Heart left ventricle (tissue), 16 donors: ENCODE measurements around the gene CERKL. TPM values are rescaled to one million over a fixed set of nuclear protein-coding genes. Genes with fewer than 3 reads are reported as not detected.

ENCODE experiments used
- ATAC-seq, 4 donors: fragments of 200-7000 bp; cut with Tn5 transposase; one replicate each; pipeline ENCODE4 v1.9.1; 2020 to 2022; ENCODE audit warnings: moderate library complexity in 4 of 4, mild to moderate bottlenecking in 3 of 4, moderate number of reproducible peaks in 1 of 4
- DNase-seq, 5 donors: peaks; one replicate each; pipeline ENCODE4 v3.0.0-alpha.2; 2020
- H3K27ac ChIP-seq, 12 donors: fragments of 200-600 bp; sonication (generic) in 4 of 12; one replicate each; pipeline versions ENCODE4 v1.5.0 to v1.8.0; 2016 to 2022; ENCODE audit warnings: mild to moderate bottlenecking in 2 of 12
- H3K27me3 ChIP-seq, 9 donors: fragments of 200-600 bp; sonication (generic) in 2 of 9; one replicate each; pipeline versions ENCODE4 v1.5.1 to v1.8.0; 2016 to 2022; ENCODE audit warnings: mild to moderate bottlenecking in 3 of 9
- H3K36me3 ChIP-seq, 9 donors: fragments of 200-600 bp; sonication (generic) in 2 of 9; one replicate each; pipeline versions ENCODE4 v1.5.0 to v1.8.0; 2018 to 2022; ENCODE audit warnings: mild to moderate bottlenecking in 2 of 9
- H3K4me1 ChIP-seq, 12 donors: fragments of 200-600 bp; sonication (generic) in 4 of 12; one replicate each; pipeline versions ENCODE4 v1.5.0 to v1.8.0; 2016 to 2022; ENCODE audit warnings: mild to moderate bottlenecking in 3 of 12
- H3K4me3 ChIP-seq, 12 donors: fragments of 200-600 bp; sonication (generic) in 4 of 12; one replicate each; pipeline versions ENCODE4 v1.5.0 to v1.8.0; 2017 to 2022; ENCODE audit warnings: mild to moderate bottlenecking in 9 of 12, moderate library complexity in 4 of 12
- H3K9me3 ChIP-seq, 12 donors: fragments of 200-600 bp; sonication (generic) in 4 of 12; one replicate each; pipeline versions ENCODE4 v1.5.0 to v1.8.0; 2016 to 2022; ENCODE audit warnings: mild to moderate bottlenecking in 1 of 12
- POLR2A ChIP-seq, 2 donors: fragments of 450-650 bp; IDR thresholded peaks; one replicate each; pipeline ENCODE4 v1.6.1; 2017; ENCODE audit warnings: antibody characterized with exemption in 2 of 2, mild to moderate bottlenecking in 2 of 2, moderate library complexity in 2 of 2
- WGBS, 4 donors: extraction: QIAGEN DNeasy Blood & Tissue Kit in 2 of 4; methylation state at CpG; one replicate each; pipeline versions ENCODE4 v1.1.5 to v1.1.7; 2013 to 2018; 5-methylcytosine and 5-hydroxymethylcytosine counted together
- intact Hi-C, 10 donors: fragments of 100-400 bp; cut with DNase I; formaldehyde crosslinking; loops; one replicate each; pipeline versions ENCODE4 v1.11.1 to v1.14.2; 2022
- polyA plus RNA-seq, 2 donors: library from polyadenylated mRNA; stranded (reverse); fragments of 200-250 nt; gene quantifications; one replicate each; pipeline ENCODE4 v1.2.3, GENCODE V29; 2013
- total RNA-seq, 9 donors: library from RNA; depleted of rRNA in 2 of 9; stranded (reverse); fragments of >200 nt in 2 of 9; fragmentation: NEBNext Ultra II Directional in 3 of 9; extraction: Animal tissue kit (Norgen Biotek cat#: 25700) in 3 of 9; gene quantifications; one replicate each; pipeline versions ENCODE4 v1.1.0 to v1.2.4, GENCODE V29; 2016 to 2023
- TF ChIP-seq, protein P1 (sequence below), 12 donors: fragments of 200-600 bp; sonication (generic) in 4 of 12; IDR thresholded peaks; one replicate each; pipeline versions ENCODE4 v1.5.0 to v1.8.0; 2018 to 2022; ENCODE audit warnings: antibody characterized with exemption in 12 of 12, mild to moderate bottlenecking in 5 of 12
- donor health status: ischemic (EF 13 %, LVEDD 7.1; RV severe dilation, severe dysfunction).
- donor health status: healthy with polysubstance abuse.
- donor health status: DM: no; HTN: yes; CAD: no.
- donor health status: DM: no; HTN: no; CAD: no.
- donor health status: ischemic (EF 25% LVEDD 6.9; RV normal size, moderate dysfunction).
- donor health status: ischemic (EF 25% LVEDD 5.7; RV mildly dilated, moderate dysfunction).
- donor health status: healthy.
- donor health status: DM: yes; HTN: yes; CAD: no.
- donor health status: ischemic (EF 35%, LVEDD 5.7; RV mildly dilated, moderate dysfunction).
- donor health status: nonischemic (EF 11% LVEDD 7.7; RV severe dilation, severe dysfunction).
- donor health status: DM: yes; HTN: yes; CAD: no.
- donor health status: PGD.
- donor health status: ischemic (EF 29% LVEDD 5.4; RV normal size, mild dysfunction).
- donor health status: nonischemic (EF 23%, LVEDD 6.1; RV moderate dilation, normal function).

Gene CERKL
- total and polyA plus RNA-seq, 11 donors: not detected

DNA sequence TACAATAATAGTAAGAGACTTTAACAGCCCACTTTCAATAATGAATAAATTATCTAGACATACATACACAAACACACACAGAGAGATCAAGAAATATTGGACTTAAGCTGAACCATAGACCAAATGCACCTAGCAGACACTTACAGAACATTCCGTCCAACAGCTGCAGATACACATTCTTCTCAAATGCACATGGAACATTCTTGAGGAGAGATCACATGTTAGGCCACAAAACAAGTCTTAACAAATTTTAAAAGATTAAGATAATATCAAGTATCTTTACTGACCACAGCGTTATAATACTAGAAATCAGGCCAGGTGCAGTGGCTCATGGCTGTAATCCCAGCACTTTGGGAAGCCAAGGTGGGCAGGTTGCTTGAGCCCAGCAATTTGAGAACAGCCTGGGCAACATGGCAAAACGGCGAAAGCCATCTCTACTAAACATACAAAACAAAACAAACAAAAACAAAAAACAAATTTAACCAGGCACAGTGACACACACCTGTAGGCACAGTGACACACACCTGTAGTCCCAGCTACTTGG lies 7.4 kb downstream of the CERKL start:
- 90 to 92% (median 90%) methylated on average over 4 of the region's 4 CpGs for WGBS, 4 donors
- Histone ChIP-seq H3K4me1 (no peaks in the 10 kb centered on the region), H3K9me3 (peaks cover 0 to 3% (median 0%) of the 10 kb centered on the region in 12 donors), H3K4me3 (no peak overlapping the region), H3K27ac (no peak overlapping the region), H3K27me3 (peaks cover 0 to 35% (median 3%) of the 10 kb centered on the region in 9 donors), H3K36me3 (no peaks in the 10 kb centered on the region)
- ATAC-seq (no peak), DNase-seq (no peak)
- TF ChIP-seq, protein P1, sequence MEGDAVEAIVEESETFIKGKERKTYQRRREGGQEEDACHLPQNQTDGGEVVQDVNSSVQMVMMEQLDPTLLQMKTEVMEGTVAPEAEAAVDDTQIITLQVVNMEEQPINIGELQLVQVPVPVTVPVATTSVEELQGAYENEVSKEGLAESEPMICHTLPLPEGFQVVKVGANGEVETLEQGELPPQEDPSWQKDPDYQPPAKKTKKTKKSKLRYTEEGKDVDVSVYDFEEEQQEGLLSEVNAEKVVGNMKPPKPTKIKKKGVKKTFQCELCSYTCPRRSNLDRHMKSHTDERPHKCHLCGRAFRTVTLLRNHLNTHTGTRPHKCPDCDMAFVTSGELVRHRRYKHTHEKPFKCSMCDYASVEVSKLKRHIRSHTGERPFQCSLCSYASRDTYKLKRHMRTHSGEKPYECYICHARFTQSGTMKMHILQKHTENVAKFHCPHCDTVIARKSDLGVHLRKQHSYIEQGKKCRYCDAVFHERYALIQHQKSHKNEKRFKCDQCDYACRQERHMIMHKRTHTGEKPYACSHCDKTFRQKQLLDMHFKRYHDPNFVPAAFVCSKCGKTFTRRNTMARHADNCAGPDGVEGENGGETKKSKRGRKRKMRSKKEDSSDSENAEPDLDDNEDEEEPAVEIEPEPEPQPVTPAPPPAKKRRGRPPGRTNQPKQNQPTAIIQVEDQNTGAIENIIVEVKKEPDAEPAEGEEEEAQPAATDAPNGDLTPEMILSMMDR (IDR thresholded peaks at IDR 0.05): no peak
- TF ChIP-seq POLR2A (IDR thresholded peaks at IDR 0.05): no peak
- intact Hi-C loops: no loop called here

DNA sequence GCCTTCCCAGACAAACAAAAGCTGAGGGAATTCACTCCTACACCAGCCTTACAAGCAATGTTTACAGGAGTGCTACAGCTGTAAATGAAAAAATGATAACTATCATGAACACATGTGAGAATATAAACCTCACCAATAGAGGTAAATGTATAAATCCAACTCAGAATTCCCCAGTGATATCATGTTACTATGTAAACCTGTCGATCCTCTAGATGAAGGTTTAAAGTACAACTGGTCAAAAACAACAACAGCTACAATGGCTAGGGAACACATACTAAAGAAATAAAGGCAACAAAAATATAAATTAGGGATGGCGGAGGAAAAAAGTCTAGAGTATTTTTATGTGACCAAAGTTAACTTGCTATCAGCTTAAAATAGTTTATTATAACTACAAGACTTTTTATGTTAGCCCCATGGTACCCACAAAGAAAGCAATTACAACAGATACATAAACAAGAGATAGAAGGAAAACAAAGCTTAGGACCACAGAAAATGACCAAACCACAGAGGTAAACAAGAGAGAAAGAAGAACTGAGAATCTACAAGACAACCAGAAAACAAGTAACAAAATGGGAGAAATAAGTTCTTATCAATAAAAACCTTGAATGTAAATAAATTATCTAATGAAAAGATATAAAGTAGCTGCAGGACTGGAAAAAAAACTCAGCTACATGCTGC lies 8.3 kb downstream of the CERKL start:
- TF ChIP-seq POLR2A (IDR thresholded peaks at IDR 0.05): no peak
- TF ChIP-seq, protein P1 (IDR thresholded peaks at IDR 0.05): no peak
- DNase-seq (no peak), ATAC-seq (no peak)
- Histone ChIP-seq H3K27ac (no peak overlapping the region), H3K27me3 (peaks cover 0 to 36% (median 3%) of the 10 kb centered on the region in 9 donors), H3K36me3 (no peaks in the 10 kb centered on the region), H3K9me3 (peaks cover 0 to 3% (median 0%) of the 10 kb centered on the region in 12 donors), H3K4me3 (no peak overlapping the region), H3K4me1 (no peaks in the 10 kb centered on the region)
- 82 to 90% (median 85%) methylated on average over 2 of the region's 2 CpGs for WGBS, 4 donors
- intact Hi-C loops: no loop called here

DNA sequence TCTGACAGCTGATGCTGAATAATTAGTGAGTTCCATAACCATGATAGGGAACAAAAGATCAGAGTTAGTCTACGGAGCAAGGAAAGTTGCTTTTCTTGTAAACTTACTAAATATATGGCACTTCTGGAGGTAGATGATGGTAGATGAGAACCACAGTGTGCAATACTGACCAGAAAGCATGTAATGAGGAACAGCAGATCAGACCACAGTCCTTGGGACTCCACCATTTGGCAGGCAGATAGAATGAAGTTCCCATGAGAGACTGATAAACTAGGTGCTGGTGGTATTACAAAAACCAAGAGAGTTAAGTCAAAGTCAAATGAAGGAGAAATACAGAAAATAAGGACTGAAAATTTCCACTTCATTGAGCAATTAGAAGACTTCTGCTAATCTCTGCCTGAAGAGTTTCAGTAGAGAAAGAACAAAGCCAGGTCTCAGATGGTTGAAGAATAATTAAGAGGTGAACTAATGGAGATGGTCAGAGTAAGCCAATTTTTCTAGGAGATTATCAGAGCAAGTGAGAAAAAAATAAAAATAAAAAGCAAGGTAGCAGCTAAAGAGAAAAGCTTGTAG lies 10.4 kb downstream of the CERKL start:
- intact Hi-C loops: no loop called here
- Histone ChIP-seq H3K4me3 (no peak overlapping the region), H3K4me1 (no peaks in the 10 kb centered on the region), H3K36me3 (no peaks in the 10 kb centered on the region), H3K9me3 (peaks cover 0 to 3% (median 0%) of the 10 kb centered on the region in 12 donors), H3K27me3 (peaks cover 0 to 30% (median 3%) of the 10 kb centered on the region in 9 donors), H3K27ac (no peak overlapping the region)
- TF ChIP-seq, protein P1 (IDR thresholded peaks at IDR 0.05): no peak
- no peak for TF ChIP-seq POLR2A (IDR thresholded peaks at IDR 0.05)
- ATAC-seq (no peak), DNase-seq (no peak)
- WGBS, 4 donors: 77 to 93% (median 86%) methylated on average over 1 of the region's 1 CpG

DNA sequence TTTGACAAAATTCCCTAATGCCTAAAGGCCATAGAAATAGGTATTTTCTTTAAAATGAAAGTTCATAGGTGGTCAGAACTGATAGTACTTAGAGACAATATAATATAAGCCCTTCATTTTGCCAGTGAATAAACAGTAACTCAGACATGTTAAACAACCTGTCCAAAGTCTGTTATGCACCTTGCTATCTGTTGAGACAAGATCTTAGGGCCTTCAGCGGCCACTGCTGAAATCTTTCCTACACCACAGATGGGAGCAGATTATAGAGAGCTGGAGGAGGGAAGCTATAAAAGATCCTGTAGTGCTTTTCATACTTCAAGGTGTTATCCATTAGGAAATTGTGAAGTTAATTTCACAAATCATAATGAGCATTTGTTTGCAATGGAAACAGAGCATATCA lies 13.8 kb downstream of the CERKL start:
- Histone ChIP-seq H3K36me3 (no peaks in the 10 kb centered on the region), H3K27me3 (peaks cover 0 to 25% (median 2%) of the 10 kb centered on the region in 9 donors), H3K9me3 (no peaks in the 10 kb centered on the region), H3K4me1 (no peaks in the 10 kb centered on the region), H3K27ac (no peak overlapping the region), H3K4me3 (no peak overlapping the region)
- ATAC-seq (no peak), DNase-seq (no peak)
- 54 to 71% (median 65%) methylated on average over 1 of the region's 1 CpG for WGBS, 4 donors
- no peak for TF ChIP-seq POLR2A (IDR thresholded peaks at IDR 0.05)
- TF ChIP-seq, protein P1 (IDR thresholded peaks at IDR 0.05): no peak
- intact Hi-C loops: no loop called here
